HepG2 (cell line): ENCODE measurements around the gene CDH13. TPM values are rescaled to one million over a fixed set of nuclear protein-coding genes. Genes with fewer than 3 reads are reported as not detected.

Source experiments
- ATAC-seq: fragments of 200-7000 bp; cut with Tn5 transposase; 3 replicates; pipeline ENCODE4 v1.9.1; 2020; ENCODE audit warnings: mild to moderate bottlenecking, moderate library complexity
- BruUV-seq: library from RNA; stranded (reverse); fragments of 400-500 nt; replicated peaks from 2 replicates; lab custom pipeline; 2021; lab: Mats Ljungman, UMichigan
- CTCF ChIA-PET: fragments of 300-600 bp; formaldehyde crosslinking; extraction: SDS; loops from one replicate; lab custom pipeline; 2021; ENCODE audit warnings: low total read pairs, inconsistent platforms, low intra/inter-chr PET ratio; lab: Yijun Ruan, JAX
- POLR2A ChIA-PET: fragments of 350-600 bp; sonication (Branson Sonifier 250); formaldehyde crosslinking; loops from one replicate; lab custom pipeline; 2020; ENCODE audit warnings: antibody characterized with exemption, inconsistent platforms; lab: Yijun Ruan, JAX
- DNase-seq: peaks from one replicate; pipeline ENCODE4 v3.0.0-alpha.2; 2015; ENCODE audit warnings: low spot score
- FAIRE-seq: peaks from 3 replicates; lab custom pipeline; 2011; peaks lifted over from hg19 to GRCh38; lab: Jason Lieb, UNC
- H2AFZ ChIP-seq: one replicate; pipeline ENCODE4 v1.6.1; 2011; ENCODE audit warnings: low read length, inconsistent platforms
- H3K27ac ChIP-seq: fragments of 300-600 bp; 3 replicates; pipeline ENCODE4 v1.8.0; 2011; ENCODE audit warnings: mixed run types, mild to moderate bottlenecking, mixed read lengths, low read length, inconsistent platforms; ENCODE audit not compliant: insufficient read depth; ENCODE audit errors: extremely low read length
- H3K27me3 ChIP-seq, 2 experiments: fragments of 200-600 bp in 1 of 2; 2 replicates in 1 of 2; 3 replicates in 1 of 2; pipeline versions ENCODE4 v1.6.0 to v1.8.0; 2011; ENCODE audit warnings: low read length in 2 of 2, mild to moderate bottlenecking in 2 of 2, moderate library complexity in 2 of 2, inconsistent platforms in 1 of 2; ENCODE audit not compliant: insufficient read depth in 2 of 2, control insufficient read depth in 1 of 2
- H3K36me3 ChIP-seq, 2 experiments: fragments of 200-600 bp in 1 of 2; replicated peaks in 1 of 2; 2 replicates in 1 of 2; 3 replicates in 1 of 2; pipeline versions ENCODE4 v1.5.1 to v1.8.0; 2011; ENCODE audit warnings: low read length in 2 of 2, inconsistent platforms in 1 of 2; ENCODE audit not compliant: insufficient read depth in 2 of 2, control insufficient read depth in 1 of 2
- H3K4me1 ChIP-seq: 2 replicates; pipeline ENCODE4 v1.5.1; 2012; ENCODE audit warnings: low read length, inconsistent platforms; ENCODE audit not compliant: insufficient read depth
- H3K4me2 ChIP-seq: 2 replicates; pipeline ENCODE4 v1.6.0; 2011; ENCODE audit warnings: low read depth, low read length, inconsistent platforms
- H3K4me3 ChIP-seq, 3 experiments: fragments of 200-600 bp in 1 of 3; sonication (generic), shearing (Covaris generic) in 1 of 3; replicated peaks in 1 of 3; 2 replicates each; pipeline ENCODE4 v1.5.1; 2011 to 2016; ENCODE audit warnings: low read length in 3 of 3, inconsistent platforms in 2 of 3, low read depth in 2 of 3, mild to moderate bottlenecking in 2 of 3, control low read depth in 1 of 3, mixed read lengths in 1 of 3; ENCODE audit not compliant: insufficient read depth in 1 of 3
- H3K79me2 ChIP-seq: one replicate; pipeline ENCODE4 v1.6.1; 2011; ENCODE audit warnings: low read length, inconsistent platforms; ENCODE audit not compliant: insufficient read depth
- H3K9ac ChIP-seq: 2 replicates; pipeline ENCODE4 v1.6.0; 2011; ENCODE audit warnings: mild to moderate bottlenecking, low read depth, low read length, inconsistent platforms; ENCODE audit not compliant: insufficient read depth
- H3K9me3 ChIP-seq: 2 replicates; pipeline ENCODE4 v1.5.1; 2012; ENCODE audit warnings: mild to moderate bottlenecking, low read length
- H4K20me1 ChIP-seq: 2 replicates; pipeline ENCODE4 v1.6.0; 2011; ENCODE audit warnings: inconsistent platforms, mild to moderate bottlenecking, low read length, moderate library complexity; ENCODE audit not compliant: insufficient read depth
- CEBPB ChIP-seq: IDR thresholded peaks from 2 replicates; pipeline ENCODE4 v1.6.1; 2011; ENCODE audit warnings: low read depth, low read length, improper control_type of control experiment, borderline replicate concordance
- HNF4A ChIP-seq: sonication (generic); formaldehyde crosslinking; IDR thresholded peaks from 2 replicates; pipeline ENCODE4 v1.4.0; 2020; ENCODE audit warnings: missing genetic modification reagents
- SMC3 ChIP-seq: IDR thresholded peaks from 2 replicates; pipeline ENCODE4 v1.6.1; 2011; ENCODE audit warnings: low read length, improper control_type of control experiment
- XRCC5 ChIP-seq: fragments of 200-400 bp; formaldehyde crosslinking; optimal IDR thresholded peaks from 2 replicates; pipeline ENCODE3; 2017; ENCODE audit warnings: mild to moderate bottlenecking, low read length
- ZNF572 ChIP-seq: sonication (generic); formaldehyde crosslinking; IDR thresholded peaks from 2 replicates; pipeline ENCODE4 v1.5.1; 2020; ENCODE audit warnings: mild to moderate bottlenecking, missing genetic modification reagents
- WGBS: methylation state at CpG from one replicate; pipeline ENCODE4 v1.1.6; 2017; ENCODE audit warnings: low lambda C conversion rate; 5-methylcytosine and 5-hydroxymethylcytosine counted together
- in situ Hi-C: cut with HindIII; loops from 2 replicates; pipeline ENCODE4 v1.10.0; 2017; ENCODE audit warnings: low pct_unique_long_range_greater_than_20kb; ENCODE audit not compliant: extremely low pct_ligation_motif_present
- intact Hi-C: fragments of 100-400 bp; cut with micrococcal nuclease; formaldehyde crosslinking; loops from one replicate; pipeline ENCODE4 v1.10.0; 2022; ENCODE audit not compliant: unreplicated experiment
- polyA plus RNA-seq, 8 experiments: library from polyadenylated mRNA; depleted of rRNA in 3 of 8; stranded (reverse) in 7 of 8; unstranded in 1 of 8; fragments of >200 nt; fragmentation: Illumina TruSeq in 4 of 8; extraction: Trizol in 4 of 8; gene quantifications; 2 replicates each; pipeline versions ENCODE4 v1.2.1 to v1.2.3, GENCODE V29; 2011 to 2016; ENCODE audit warnings: low read depth in 4 of 8, missing spikeins in 1 of 8, mixed read lengths in 1 of 8; ENCODE audit not compliant: insufficient read depth in 1 of 8
- total RNA-seq, 5 experiments: library from RNA; depleted of rRNA; stranded (reverse); fragments of >200 nt; fragmentation: Illumina TruSeq; extraction: Trizol; gene quantifications; 2 replicates each; pipeline ENCODE4 v1.2.3, GENCODE V29; 2016; ENCODE audit warnings: low read depth in 1 of 5
- TF ChIP-seq, protein P1 (sequence below): sonication (generic); formaldehyde crosslinking; IDR thresholded peaks from 2 replicates; pipeline ENCODE4 v1.5.0; 2020; ENCODE audit warnings: mild to moderate bottlenecking, missing genetic modification reagents, moderate library complexity
- TF ChIP-seq, protein P2 (sequence below): sonication (generic); formaldehyde crosslinking; IDR thresholded peaks from 2 replicates; pipeline ENCODE4 v1.4.0; 2020; ENCODE audit warnings: missing genetic modification reagents
- TF ChIP-seq, protein P3 (sequence below): sonication (generic); formaldehyde crosslinking; IDR thresholded peaks from 2 replicates; pipeline ENCODE4 v1.4.0; 2020; ENCODE audit warnings: low read depth, missing genetic modification reagents
- TF ChIP-seq, protein P4 (sequence below): sonication (generic); formaldehyde crosslinking; IDR thresholded peaks from 2 replicates; pipeline ENCODE4 v1.4.0; 2020; ENCODE audit warnings: mild to moderate bottlenecking, missing genetic modification reagents

Gene CDH13
- total and polyA plus RNA-seq, 2 of the 13 experiments (the other 11 are each of a cell fraction or from before 2014, with no cell fraction given), result not detected

DNA sequence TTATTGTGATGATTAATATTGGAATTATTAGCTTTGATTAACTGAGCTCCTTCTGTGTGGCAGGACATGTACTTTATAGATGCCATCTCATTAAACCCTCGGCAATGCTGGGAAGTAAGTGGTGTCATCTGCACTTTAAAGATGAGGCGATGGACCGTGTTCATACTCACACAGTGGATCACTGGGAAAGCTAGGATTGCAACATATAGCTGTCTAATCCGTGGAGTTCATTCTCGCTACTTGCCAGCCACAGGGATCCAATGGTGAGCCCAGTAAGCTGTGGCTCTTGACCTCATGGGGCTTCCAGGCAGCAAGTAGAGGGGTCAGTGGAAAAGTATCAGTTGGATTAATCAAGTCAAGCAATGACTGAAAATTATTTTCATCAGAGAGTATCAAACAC, 587.9 kb downstream of the CDH13 start:
- H2AFZ ChIP-seq, result no peak overlapping the region
- H3K4me1 ChIP-seq, result no peaks in the 10 kb centered on the region
- CTCF ChIA-PET, result interaction anchor here (1.2 to 2.0 kb wide), 4 partner anchors 14 to 951 kb away, joined by 3 to 14 read pairs (median 6); no protein-coding TSS in a partner anchor
- intact Hi-C loops (no loop called here), in situ Hi-C loops (loop anchor here (5.0 to 25.0 kb wide), 2 partner anchors 102 to 952 kb away; no protein-coding TSS in a partner anchor)
- no peak overlapping the region for H3K27ac ChIP-seq
- no peak for DNase-seq
- H3K36me3 ChIP-seq, result no peaks in the 10 kb centered on the region
- WGBS, result 4% methylated on average over 5 of the region's 5 CpGs
- H3K79me2 ChIP-seq, result no peaks in the 10 kb centered on the region
- H3K4me2 ChIP-seq, result no peak overlapping the region
- no peaks in the 10 kb centered on the region for H3K9me3 ChIP-seq
- no peaks in the 10 kb centered on the region for H4K20me1 ChIP-seq
- ATAC-seq, result no peak
- no peaks in the 10 kb centered on the region for H3K27me3 ChIP-seq
- no TSS peak for BruUV-seq
- TF ChIP-seq ZNF572, result no peak
- TF ChIP-seq CEBPB, result peak; percentile 51; the same call in 1 of the 2 replicates
- no peak overlapping the region for H3K4me3 ChIP-seq
- H3K9ac ChIP-seq, result no peak overlapping the region
- FAIRE-seq, result no peak
- POLR2A ChIA-PET, result no interaction called here

DNA sequence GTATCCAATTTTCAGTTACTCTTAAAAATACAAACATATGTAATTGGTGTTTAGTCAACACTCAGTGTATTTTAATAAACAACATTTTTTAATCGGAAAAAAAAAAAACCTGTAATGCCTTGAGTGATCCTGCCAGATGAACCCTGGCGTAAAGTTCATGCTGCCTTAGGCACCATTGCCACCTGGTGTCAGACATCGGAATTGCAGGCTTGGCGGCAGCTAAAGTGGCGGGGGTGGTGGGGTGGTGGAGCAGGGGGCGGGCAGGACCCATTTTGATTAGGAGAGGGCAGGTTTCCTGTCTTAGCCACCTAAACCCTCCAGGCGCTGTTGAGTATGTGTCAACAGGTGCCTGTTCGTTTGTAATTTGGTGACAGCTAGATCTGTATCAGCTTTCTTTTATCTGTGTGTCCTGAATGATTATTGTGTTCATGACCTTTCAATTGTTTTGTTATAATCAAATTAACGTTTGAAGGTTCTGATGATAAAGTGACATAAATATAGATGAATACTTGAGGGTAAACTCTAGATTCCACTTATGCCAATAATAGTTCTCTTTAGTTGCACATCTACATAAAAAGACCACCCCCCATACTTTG, 588.7 kb downstream of the CDH13 start:
- DNase-seq (peak; percentile 21), FAIRE-seq (peak; percentile 12), ATAC-seq (peak; percentile 83)
- Histone ChIP-seq H3K27me3 (no peaks in the 10 kb centered on the region), H3K27ac (no peak overlapping the region), H4K20me1 (no peaks in the 10 kb centered on the region), H3K36me3 (no peaks in the 10 kb centered on the region), H2AFZ (no peak overlapping the region), H3K4me1 (no peaks in the 10 kb centered on the region), H3K4me2 (no peak overlapping the region), H3K79me2 (no peaks in the 10 kb centered on the region), H3K4me3 (no peak overlapping the region), H3K9me3 (no peaks in the 10 kb centered on the region), H3K9ac (no peak overlapping the region)
- 6% methylated on average over 9 of the region's 9 CpGs for WGBS
- intact Hi-C loops (no loop called here), in situ Hi-C loops (loop anchor here (5.0 to 25.0 kb wide), 2 partner anchors 103 to 953 kb away; no protein-coding TSS in a partner anchor)
- ChIA-PET CTCF (interaction anchor here (1.2 to 2.0 kb wide), 4 partner anchors 15 to 952 kb away, joined by 3 to 14 read pairs (median 6); no protein-coding TSS in a partner anchor), POLR2A (no interaction called here)
- no TSS peak for BruUV-seq
- TF ChIP-seq HNF4A (CRISPR knock-in tag) (peak; percentile 44), XRCC5 (peak; percentile 28), SMC3 (peak; percentile 76)
- TF ChIP-seq, protein P1, sequence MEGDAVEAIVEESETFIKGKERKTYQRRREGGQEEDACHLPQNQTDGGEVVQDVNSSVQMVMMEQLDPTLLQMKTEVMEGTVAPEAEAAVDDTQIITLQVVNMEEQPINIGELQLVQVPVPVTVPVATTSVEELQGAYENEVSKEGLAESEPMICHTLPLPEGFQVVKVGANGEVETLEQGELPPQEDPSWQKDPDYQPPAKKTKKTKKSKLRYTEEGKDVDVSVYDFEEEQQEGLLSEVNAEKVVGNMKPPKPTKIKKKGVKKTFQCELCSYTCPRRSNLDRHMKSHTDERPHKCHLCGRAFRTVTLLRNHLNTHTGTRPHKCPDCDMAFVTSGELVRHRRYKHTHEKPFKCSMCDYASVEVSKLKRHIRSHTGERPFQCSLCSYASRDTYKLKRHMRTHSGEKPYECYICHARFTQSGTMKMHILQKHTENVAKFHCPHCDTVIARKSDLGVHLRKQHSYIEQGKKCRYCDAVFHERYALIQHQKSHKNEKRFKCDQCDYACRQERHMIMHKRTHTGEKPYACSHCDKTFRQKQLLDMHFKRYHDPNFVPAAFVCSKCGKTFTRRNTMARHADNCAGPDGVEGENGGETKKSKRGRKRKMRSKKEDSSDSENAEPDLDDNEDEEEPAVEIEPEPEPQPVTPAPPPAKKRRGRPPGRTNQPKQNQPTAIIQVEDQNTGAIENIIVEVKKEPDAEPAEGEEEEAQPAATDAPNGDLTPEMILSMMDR (CRISPR knock-in tag), result peak; percentile 85
- TF ChIP-seq, protein P2, sequence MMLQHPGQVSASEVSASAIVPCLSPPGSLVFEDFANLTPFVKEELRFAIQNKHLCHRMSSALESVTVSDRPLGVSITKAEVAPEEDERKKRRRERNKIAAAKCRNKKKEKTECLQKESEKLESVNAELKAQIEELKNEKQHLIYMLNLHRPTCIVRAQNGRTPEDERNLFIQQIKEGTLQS (CRISPR knock-in tag), result no peak
- TF ChIP-seq, protein P3, sequence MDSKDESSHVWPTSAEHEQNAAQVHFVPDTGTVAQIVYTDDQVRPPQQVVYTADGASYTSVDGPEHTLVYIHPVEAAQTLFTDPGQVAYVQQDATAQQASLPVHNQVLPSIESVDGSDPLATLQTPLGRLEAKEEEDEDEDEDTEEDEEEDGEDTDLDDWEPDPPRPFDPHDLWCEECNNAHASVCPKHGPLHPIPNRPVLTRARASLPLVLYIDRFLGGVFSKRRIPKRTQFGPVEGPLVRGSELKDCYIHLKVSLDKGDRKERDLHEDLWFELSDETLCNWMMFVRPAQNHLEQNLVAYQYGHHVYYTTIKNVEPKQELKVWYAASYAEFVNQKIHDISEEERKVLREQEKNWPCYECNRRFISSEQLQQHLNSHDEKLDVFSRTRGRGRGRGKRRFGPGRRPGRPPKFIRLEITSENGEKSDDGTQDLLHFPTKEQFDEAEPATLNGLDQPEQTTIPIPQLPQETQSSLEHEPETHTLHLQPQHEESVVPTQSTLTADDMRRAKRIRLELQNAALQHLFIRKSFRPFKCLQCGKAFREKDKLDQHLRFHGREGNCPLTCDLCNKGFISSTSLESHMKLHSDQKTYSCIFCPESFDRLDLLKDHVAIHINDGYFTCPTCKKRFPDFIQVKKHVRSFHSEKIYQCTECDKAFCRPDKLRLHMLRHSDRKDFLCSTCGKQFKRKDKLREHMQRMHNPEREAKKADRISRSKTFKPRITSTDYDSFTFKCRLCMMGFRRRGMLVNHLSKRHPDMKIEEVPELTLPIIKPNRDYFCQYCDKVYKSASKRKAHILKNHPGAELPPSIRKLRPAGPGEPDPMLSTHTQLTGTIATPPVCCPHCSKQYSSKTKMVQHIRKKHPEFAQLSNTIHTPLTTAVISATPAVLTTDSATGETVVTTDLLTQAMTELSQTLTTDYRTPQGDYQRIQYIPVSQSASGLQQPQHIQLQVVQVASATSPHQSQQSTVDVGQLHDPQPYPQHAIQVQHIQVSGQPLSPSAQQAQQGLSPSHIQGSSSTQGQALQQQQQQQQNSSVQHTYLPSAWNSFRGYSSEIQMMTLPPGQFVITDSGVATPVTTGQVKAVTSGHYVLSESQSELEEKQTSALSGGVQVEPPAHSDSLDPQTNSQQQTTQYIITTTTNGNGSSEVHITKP, result no peak
- TF ChIP-seq, protein P4, sequence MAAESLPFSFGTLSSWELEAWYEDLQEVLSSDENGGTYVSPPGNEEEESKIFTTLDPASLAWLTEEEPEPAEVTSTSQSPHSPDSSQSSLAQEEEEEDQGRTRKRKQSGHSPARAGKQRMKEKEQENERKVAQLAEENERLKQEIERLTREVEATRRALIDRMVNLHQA (CRISPR knock-in tag), result no peak
